GM19467 (cell line): ENCODE measurements around the gene ESX1.
"Not testable (repeated sequence)": the region's sequence is repeated elsewhere in the genome, so short reads cannot be mapped to it uniquely, and the experiment has no call there.

ENCODE experiments used
- ATAC-seq: cut with Tn5 transposase; IDR thresholded peaks from one replicate; pipeline ENCODE4 v1.9.1; 2021; ENCODE audit warnings: mild to moderate bottlenecking, moderate library complexity; ENCODE audit not compliant: unreplicated experiment

Gene ESX1

DNA sequence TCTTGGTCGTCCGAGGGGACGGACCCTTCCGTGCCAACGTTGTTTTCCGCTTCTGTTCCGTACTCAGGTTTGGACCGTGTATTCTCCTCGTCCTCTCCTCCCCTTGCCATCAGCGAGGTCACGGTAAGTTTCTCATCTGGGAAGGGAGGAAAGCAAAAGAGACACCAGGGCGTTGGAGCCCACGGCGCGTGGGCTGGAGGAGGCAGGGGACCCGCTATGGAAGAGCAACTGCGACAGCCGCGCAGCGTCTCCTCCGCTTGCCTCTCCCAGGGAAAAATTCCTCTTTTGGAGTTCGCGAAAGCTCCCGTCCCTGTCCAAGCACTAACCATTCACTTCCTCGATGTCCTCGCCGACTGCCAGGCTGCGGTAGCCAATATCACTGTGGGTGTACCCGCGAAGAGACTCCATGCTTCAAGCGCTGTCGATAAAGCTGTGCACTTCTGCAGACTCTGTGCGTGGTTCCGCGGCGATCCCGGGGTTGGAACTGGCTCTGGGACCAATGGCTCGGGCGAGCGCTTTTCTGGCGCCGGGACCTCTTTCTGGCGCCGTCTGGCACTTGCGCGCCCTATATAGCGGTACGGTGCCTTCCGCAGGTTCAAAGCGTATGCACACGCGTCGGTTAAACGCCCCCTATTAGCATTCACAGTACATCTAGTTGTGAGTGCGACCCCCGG lies at the start of gene ESX1:
ESX1 (minus strand) TSS at position 492 of the 674 bp plus-strand sequence; CDS start at position 408, 84 bp downstream.
- ATAC-seq: no peak

GRCh38 chrX:104295636-104296035 lies 40.9 kb upstream of the ESX1 start:
- ATAC-seq: no peak

GRCh38 chrX:104288961-104289360 lies 34.2 kb upstream of the ESX1 start:
- ATAC-seq: no peak

DNA sequence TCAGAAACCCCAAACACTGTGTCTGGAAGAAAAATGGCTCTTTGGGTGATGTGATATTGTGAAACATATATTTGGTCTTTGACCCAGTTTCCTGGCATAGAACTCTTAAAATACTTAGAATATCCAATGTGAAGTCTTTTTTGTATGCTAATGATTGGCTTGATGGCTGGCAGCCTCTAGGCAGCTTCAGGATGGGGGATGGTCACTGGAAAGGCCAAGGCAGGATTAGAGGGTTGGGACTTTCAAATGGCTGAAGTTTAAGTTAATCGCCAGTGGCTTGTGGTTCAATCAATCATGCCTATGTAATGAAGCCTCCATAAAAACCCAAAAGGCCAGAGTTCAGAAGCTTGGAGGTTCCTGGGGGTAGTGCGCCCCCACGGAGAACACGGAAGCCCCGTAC lies 33.5 kb upstream of the ESX1 start:
- no peak for ATAC-seq

DNA sequence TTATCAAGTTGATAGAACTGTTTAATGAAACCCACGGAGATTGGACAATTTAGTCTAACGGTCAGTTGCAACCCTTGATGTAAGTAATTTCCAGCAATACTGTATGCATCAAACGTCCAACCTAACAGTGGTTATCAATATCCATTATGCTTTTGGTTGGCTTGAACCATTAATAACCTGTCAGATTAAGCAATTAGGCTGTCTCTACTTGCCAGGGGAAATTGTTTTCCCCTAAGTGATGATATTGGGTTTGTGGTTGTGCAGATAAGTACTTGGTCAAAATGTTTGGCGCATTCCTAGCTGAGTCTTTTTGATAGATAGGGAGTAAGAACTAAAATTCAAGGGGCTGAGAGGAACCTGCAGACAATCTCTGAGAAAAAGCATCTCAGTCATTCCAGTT lies 30.5 kb upstream of the ESX1 start:
- ATAC-seq: no peak

GRCh38 chrX:104284507-104284906 lies 29.8 kb upstream of the ESX1 start:
- ATAC-seq: no peak

- ATAC-seq: no peak
Observed at GRCh38 chrX:104282166-104282725, 27.5 kb upstream of the ESX1 start.

- ATAC-seq: no peak
Observed at GRCh38 chrX:104281564-104281963, 26.8 kb upstream of the ESX1 start.

DNA sequence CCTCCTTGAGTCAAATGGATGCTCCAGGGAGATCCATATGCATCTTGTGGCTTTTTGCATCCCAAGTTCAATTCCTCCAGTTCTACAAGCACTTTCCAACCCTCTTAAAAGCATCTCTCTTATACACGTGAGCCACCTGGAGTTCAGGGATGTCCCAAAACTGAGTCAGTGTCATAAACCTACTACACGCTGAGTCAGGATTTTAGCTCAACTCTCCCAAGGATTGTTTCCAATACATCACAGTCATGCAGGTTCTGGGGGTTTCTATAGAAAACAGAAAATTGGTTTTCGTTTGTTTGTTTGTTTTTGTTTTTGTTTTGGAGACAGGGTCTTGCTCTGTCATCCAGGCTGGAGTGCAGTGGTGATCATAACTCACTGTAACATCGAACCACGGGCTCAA lies 25.9 kb upstream of the ESX1 start:
- no peak for ATAC-seq

GRCh38 chrX:104270916-104271512 lies 16.3 kb upstream of the ESX1 start:
- ATAC-seq: no peak

DNA sequence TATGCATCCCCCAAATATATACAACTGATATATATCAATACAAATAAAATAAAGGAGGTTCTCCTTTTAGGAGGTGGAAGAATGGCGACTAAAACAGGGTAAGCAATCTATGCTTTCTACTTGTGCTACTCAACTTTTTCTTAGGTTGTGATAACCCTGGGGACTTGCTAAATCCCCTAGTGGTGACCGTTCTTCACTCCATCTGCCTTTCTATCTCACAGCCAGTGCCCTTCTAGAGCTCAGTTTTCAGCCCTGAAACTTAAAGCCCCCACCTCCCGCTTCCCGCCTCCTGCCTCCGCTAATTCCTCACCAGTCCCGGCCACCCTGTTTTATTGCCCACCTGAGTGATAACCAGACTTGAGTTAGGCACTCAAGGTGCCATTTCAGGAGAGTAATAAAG lies 15.5 kb upstream of the ESX1 start:
- ATAC-seq: no peak

- ATAC-seq: no peak
Observed at GRCh38 chrX:104255465-104255864, 732 bp upstream of the ESX1 start.

DNA sequence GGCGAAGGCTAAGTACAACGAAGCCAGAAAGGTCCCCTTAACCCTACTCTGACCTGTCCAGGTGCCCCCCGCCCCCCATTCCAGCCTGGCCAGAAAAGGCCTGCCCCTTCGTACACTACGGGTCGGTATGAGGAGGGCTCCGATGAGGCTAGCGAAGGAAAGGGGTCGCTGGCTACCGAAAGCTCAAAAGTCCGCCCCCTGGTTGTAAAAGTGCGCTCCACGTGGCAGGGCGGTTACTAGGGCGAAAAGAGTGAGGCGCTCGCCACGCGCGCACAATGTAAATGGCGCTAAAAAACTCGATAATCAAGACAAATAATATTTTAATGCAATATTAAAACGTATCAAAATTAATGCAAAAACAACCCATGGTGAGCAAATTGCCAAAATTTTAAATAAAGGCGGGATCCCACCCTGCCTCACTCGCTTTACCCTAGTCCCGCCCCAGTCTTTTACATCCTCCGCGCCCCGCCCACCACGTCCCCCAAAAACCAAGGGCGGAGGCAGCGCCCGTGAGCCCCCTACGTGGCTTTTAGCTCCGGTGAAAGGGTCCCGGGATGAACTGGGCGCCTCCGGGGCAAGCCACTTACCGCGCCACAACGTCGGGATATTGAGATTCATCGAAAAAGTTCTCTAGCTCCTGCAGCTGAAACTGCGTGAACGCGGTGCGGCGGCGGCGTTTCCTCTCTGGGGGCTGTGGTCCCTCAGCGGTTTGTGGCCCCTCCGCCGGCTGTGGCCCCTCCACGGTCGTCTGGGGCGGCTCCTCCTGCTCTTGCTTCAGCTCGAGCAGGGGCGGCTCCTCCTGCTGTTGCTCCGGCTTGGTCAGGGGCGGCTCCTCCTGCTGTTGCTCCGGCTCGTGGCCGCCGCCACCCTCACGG lies 929 bp downstream of the ESX1 start:
- no peak for ATAC-seq

GRCh38 chrX:104250470-104250869 lies 4.3 kb downstream of the ESX1 start:
- no peak for ATAC-seq

GRCh38 chrX:104230060-104230459 lies 24.7 kb downstream of the ESX1 start:
- not testable (repeated sequence) for ATAC-seq

DNA sequence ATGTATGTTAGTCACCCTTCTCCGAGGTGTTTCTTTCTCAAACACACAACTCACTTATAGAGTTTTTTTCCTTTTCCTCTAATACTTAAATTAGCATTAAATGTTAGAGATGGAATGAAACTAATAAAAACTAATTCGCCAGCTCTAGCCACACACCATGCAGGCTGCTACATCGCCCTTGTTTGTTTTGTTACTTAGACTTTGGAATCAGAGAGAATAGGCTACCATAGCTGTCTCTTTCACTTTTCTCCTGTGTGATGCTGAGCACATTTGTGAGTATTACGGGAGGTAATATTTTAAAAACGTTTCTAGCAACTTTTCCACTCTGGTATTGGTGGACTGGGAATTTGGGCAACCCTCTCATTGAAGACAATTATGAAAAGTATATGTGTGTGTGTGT lies 43.5 kb downstream of the ESX1 start:
- no peak for ATAC-seq

DNA sequence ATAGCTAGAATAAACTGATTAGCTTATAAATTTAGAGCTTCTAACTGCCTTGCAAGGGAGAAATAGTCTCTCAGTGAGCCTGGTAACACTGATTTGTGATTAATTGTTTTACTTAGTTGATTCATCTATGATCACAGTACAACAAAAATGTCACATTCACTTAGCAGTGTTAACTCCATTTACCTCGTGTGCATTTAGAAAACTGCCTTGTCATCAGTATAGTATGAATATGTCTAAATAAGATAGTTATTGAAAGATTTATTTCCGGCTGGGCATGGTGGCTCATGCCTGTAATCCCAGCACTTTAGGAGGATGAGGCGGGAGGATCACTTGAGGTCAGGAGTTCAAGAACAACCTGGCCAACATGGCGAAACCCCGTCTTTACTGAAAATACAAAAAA lies 49.2 kb downstream of the ESX1 start:
- no peak for ATAC-seq
